ENCODE data around the gene TESPA1.
A peak's percentile ranks its signal among the peaks of the same experiment; 100 is the strongest.
"Not testable (repeated sequence)": the region's sequence is repeated elsewhere in the genome, so short reads cannot be mapped to it uniquely, and the experiment has no call there.

TESPA1 gene

GRCh38 chr12:54987611-54988231 is 3.2 kb upstream of the TESPA1 start:
- in situ Hi-C loops (cut with HindIII; ENCODE audit: low pct_ligation_motif_present, low pct_unique_long_range_greater_than_20kb, low sequenced_read_pairs) = no loop called here
- no peak for DNase-seq

GRCh38 chr12:54986773-54987172 is 2.2 kb upstream of the TESPA1 start:
- in situ Hi-C loops (cut with HindIII; ENCODE audit: low pct_ligation_motif_present, low pct_unique_long_range_greater_than_20kb, low sequenced_read_pairs); DNase-seq: not testable (repeated sequence)

- DNase-seq = no peak
- in situ Hi-C loops (cut with HindIII; ENCODE audit: low pct_ligation_motif_present, low pct_unique_long_range_greater_than_20kb, low sequenced_read_pairs) = no loop called here
Observed at GRCh38 chr12:54983536-54984101, 943 bp downstream of the TESPA1 start.

- in situ Hi-C loops (cut with HindIII; ENCODE audit: low pct_ligation_motif_present, low pct_unique_long_range_greater_than_20kb, low sequenced_read_pairs) = no loop called here
- DNase-seq = no peak
Observed at GRCh38 chr12:54981796-54982195, 2.8 kb downstream of the TESPA1 start.

- in situ Hi-C loops (cut with HindIII; ENCODE audit: low pct_ligation_motif_present, low pct_unique_long_range_greater_than_20kb, low sequenced_read_pairs) = no loop called here
- no peak for DNase-seq
Observed at GRCh38 chr12:54980341-54980740, 4.2 kb downstream of the TESPA1 start.

GRCh38 chr12:54977857-54978256 is 6.7 kb downstream of the TESPA1 start:
- no peak for DNase-seq
- in situ Hi-C loops (cut with HindIII; ENCODE audit: low pct_ligation_motif_present, low pct_unique_long_range_greater_than_20kb, low sequenced_read_pairs) = no loop called here

- in situ Hi-C loops (cut with HindIII; ENCODE audit: low pct_ligation_motif_present, low pct_unique_long_range_greater_than_20kb, low sequenced_read_pairs) = no loop called here
- DNase-seq = peak; percentile 58
Observed at GRCh38 chr12:54977155-54977554, 7.4 kb downstream of the TESPA1 start.

GRCh38 chr12:54975875-54976274 is 8.7 kb downstream of the TESPA1 start:
- DNase-seq = no peak
- in situ Hi-C loops (cut with HindIII; ENCODE audit: low pct_ligation_motif_present, low pct_unique_long_range_greater_than_20kb, low sequenced_read_pairs) = no loop called here

- DNase-seq = no peak
- in situ Hi-C loops (cut with HindIII; ENCODE audit: low pct_ligation_motif_present, low pct_unique_long_range_greater_than_20kb, low sequenced_read_pairs) = no loop called here
Observed at GRCh38 chr12:54975272-54975671, 9.3 kb downstream of the TESPA1 start.

GRCh38 chr12:54974279-54974678 is 10.3 kb downstream of the TESPA1 start:
- in situ Hi-C loops (cut with HindIII; ENCODE audit: low pct_ligation_motif_present, low pct_unique_long_range_greater_than_20kb, low sequenced_read_pairs) = no loop called here

GRCh38 chr12:54973556-54973955 is 11.0 kb downstream of the TESPA1 start:
- in situ Hi-C loops (cut with HindIII; ENCODE audit: low pct_ligation_motif_present, low pct_unique_long_range_greater_than_20kb, low sequenced_read_pairs) = no loop called here
- DNase-seq = no peak

More at GRCh38 chr12:54974279-54974678, 10.3 kb downstream of the TESPA1 start:
- no peak for DNase-seq

GRCh38 chr12:54970741-54971140 is 13.8 kb downstream of the TESPA1 start:
- no peak for DNase-seq
- in situ Hi-C loops (cut with HindIII; ENCODE audit: low pct_ligation_motif_present, low pct_unique_long_range_greater_than_20kb, low sequenced_read_pairs) = no loop called here

GRCh38 chr12:54968181-54968730 is 16.3 kb downstream of the TESPA1 start:
- in situ Hi-C loops (cut with HindIII; ENCODE audit: low pct_ligation_motif_present, low pct_unique_long_range_greater_than_20kb, low sequenced_read_pairs) = no loop called here
- DNase-seq = no peak

- DNase-seq = no peak
- in situ Hi-C loops (cut with HindIII; ENCODE audit: low pct_ligation_motif_present, low pct_unique_long_range_greater_than_20kb, low sequenced_read_pairs) = no loop called here
Observed at GRCh38 chr12:54967461-54967860, 17.1 kb downstream of the TESPA1 start.

GRCh38 chr12:54961190-54961589 is 23.4 kb downstream of the TESPA1 start:
- in situ Hi-C loops (cut with HindIII; ENCODE audit: low pct_ligation_motif_present, low pct_unique_long_range_greater_than_20kb, low sequenced_read_pairs) = no loop called here

GRCh38 chr12:54959291-54960018 is 25.1 kb downstream of the TESPA1 start:
- in situ Hi-C loops (cut with HindIII; ENCODE audit: low pct_ligation_motif_present, low pct_unique_long_range_greater_than_20kb, low sequenced_read_pairs) = no loop called here
- no peak for DNase-seq

More at GRCh38 chr12:54961190-54961589, 23.4 kb downstream of the TESPA1 start:
- DNase-seq = no peak

- in situ Hi-C loops (cut with HindIII; ENCODE audit: low pct_ligation_motif_present, low pct_unique_long_range_greater_than_20kb, low sequenced_read_pairs) = no loop called here
- DNase-seq = peak; percentile 78
Observed at GRCh38 chr12:54958048-54958658, 26.4 kb downstream of the TESPA1 start.

- in situ Hi-C loops (cut with HindIII; ENCODE audit: low pct_ligation_motif_present, low pct_unique_long_range_greater_than_20kb, low sequenced_read_pairs) = no loop called here
- no peak for DNase-seq
Observed at GRCh38 chr12:54956818-54957641, 27.5 kb downstream of the TESPA1 start.

Measured in ACHN (cell line).